ENCODE data around the gene TMEM132C. TPM values are rescaled to one million over a fixed set of nuclear protein-coding genes. Genes with fewer than 3 reads are reported as not detected.

Gene TMEM132C
- total and polyA plus RNA-seq, 2 experiments from 2014 or later, result not detected

DNA sequence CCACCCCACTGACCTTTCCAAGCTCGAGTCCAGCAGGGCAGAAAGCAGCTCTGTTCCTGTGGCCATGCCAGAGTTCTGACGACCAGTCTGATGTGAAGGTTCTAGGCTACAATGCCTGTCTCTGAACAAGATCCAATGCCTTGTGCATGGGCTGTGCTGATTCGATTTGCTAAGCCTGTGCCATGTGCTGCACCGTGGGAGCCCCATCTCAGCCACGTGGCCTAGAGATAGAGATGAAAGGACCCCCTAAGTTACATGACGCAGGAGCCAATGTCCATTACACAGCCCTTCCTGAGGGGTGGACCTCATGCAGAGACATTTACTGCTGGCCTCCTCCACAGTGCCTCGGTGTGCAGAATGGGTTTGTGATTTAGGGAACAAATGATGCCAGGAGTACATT lies 300.8 kb downstream of the TMEM132C start:
- Histone ChIP-seq H3K4me1 (ENCODE audit: insufficient read depth) (no peaks in the 10 kb centered on the region), H2AFZ (no peak overlapping the region), H3F3A (replicated peaks; ENCODE audit: low read depth) (no peaks in the 10 kb centered on the region), H3K36me3 (ENCODE audit: insufficient read depth) (peaks cover 3% of the 10 kb centered on the region; the same call in 1 of the 2 replicates), H4K20me1 (replicated peaks; ENCODE audit: insufficient read depth) (no peaks in the 10 kb centered on the region), H3K4me2 (no peak overlapping the region), H3K79me2 (replicated peaks; ENCODE audit: insufficient read depth) (no peaks in the 10 kb centered on the region), H3K27ac (ENCODE audit: low read depth) (no peak overlapping the region), H3K4me3 (no peak overlapping the region), H3K27me3 (ENCODE audit: insufficient read depth) (no peaks in the 10 kb centered on the region), H3K9me2 (ENCODE audit: insufficient read depth) (no peaks in the 10 kb centered on the region)
- Mint-ChIP-seq H3K4me3 (no peak overlapping the region), H3K36me3 (ENCODE audit: low read depth) (peaks cover 31% of the 10 kb centered on the region), H3K4me1 (no peaks in the 10 kb centered on the region), H3K27ac (no peak overlapping the region), H3K9me3 (peaks cover 99% of the 10 kb centered on the region), H3K27me3 (ENCODE audit: insufficient read depth, low read depth, poor library complexity) (peaks cover 2% of the 10 kb centered on the region)
- no peak for TF ChIP-seq ZNF114 (CRISPR knock-in tag; IDR thresholded peaks at IDR 0.05)
- no peak for ATAC-seq
- DNase-seq (ENCODE audit: low spot score), result no peak

DNA sequence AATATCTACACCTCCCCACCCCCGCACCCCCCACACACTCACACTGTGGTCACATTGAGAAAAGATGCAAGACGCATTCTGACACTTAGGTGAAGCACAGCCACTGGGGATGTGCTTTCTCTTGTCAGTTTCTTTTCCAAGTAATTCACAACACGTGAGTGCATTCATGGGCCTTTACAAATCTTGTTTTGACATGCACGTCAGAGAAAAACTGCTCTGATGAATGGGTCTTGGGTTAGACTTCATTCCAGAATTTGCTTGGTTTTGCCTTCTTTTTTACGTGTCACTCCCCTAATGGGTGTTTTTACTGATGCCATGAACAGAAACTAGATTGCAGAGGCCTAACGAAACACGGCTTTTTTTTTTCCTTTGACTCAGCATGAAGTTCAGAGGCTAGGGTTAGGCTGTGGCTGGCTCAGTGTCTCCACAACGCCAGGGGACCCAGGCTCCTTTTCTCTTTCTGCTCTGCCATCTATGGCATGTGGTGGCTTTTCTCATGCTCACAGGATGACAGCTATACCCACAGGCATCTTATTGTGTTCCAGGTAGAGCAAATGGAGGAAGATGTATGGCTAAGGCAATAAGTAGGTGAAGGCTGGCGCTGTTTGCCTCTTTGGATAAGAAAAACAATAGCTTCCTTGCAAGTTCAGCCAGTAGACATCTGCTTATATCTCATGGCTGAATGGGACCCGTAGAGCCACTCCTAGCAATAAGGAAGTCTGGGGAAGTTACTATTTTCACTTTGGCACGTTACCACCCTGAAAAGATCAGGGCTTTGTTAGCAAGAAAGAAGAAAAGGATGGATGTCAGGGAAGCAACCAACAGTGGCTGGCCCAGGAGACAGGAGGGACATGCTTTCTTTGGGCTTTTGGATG lies 303.5 kb downstream of the TMEM132C start:
- Mint-ChIP-seq H3K27me3 (ENCODE audit: insufficient read depth, low read depth, poor library complexity) (peaks cover 2% of the 10 kb centered on the region), H3K36me3 (ENCODE audit: low read depth) (peaks cover 35% of the 10 kb centered on the region), H3K4me3 (no peak overlapping the region), H3K4me1 (no peaks in the 10 kb centered on the region), H3K27ac (no peak overlapping the region), H3K9me3 (peaks cover 97% of the 10 kb centered on the region)
- Histone ChIP-seq H3K4me1 (ENCODE audit: insufficient read depth) (no peaks in the 10 kb centered on the region), H3K27me3 (ENCODE audit: insufficient read depth) (no peaks in the 10 kb centered on the region), H3K4me3 (no peak overlapping the region), H2AFZ (no peak overlapping the region), H3K9me2 (ENCODE audit: insufficient read depth) (no peaks in the 10 kb centered on the region), H4K20me1 (replicated peaks; ENCODE audit: insufficient read depth) (no peaks in the 10 kb centered on the region), H3K79me2 (replicated peaks; ENCODE audit: insufficient read depth) (no peaks in the 10 kb centered on the region), H3K4me2 (no peak overlapping the region), H3F3A (replicated peaks; ENCODE audit: low read depth) (no peaks in the 10 kb centered on the region), H3K27ac (ENCODE audit: low read depth) (no peak overlapping the region), H3K36me3 (ENCODE audit: insufficient read depth) (no peaks in the 10 kb centered on the region)
- DNase-seq (ENCODE audit: low spot score) (no peak), ATAC-seq (no peak)
- TF ChIP-seq, protein P1, sequence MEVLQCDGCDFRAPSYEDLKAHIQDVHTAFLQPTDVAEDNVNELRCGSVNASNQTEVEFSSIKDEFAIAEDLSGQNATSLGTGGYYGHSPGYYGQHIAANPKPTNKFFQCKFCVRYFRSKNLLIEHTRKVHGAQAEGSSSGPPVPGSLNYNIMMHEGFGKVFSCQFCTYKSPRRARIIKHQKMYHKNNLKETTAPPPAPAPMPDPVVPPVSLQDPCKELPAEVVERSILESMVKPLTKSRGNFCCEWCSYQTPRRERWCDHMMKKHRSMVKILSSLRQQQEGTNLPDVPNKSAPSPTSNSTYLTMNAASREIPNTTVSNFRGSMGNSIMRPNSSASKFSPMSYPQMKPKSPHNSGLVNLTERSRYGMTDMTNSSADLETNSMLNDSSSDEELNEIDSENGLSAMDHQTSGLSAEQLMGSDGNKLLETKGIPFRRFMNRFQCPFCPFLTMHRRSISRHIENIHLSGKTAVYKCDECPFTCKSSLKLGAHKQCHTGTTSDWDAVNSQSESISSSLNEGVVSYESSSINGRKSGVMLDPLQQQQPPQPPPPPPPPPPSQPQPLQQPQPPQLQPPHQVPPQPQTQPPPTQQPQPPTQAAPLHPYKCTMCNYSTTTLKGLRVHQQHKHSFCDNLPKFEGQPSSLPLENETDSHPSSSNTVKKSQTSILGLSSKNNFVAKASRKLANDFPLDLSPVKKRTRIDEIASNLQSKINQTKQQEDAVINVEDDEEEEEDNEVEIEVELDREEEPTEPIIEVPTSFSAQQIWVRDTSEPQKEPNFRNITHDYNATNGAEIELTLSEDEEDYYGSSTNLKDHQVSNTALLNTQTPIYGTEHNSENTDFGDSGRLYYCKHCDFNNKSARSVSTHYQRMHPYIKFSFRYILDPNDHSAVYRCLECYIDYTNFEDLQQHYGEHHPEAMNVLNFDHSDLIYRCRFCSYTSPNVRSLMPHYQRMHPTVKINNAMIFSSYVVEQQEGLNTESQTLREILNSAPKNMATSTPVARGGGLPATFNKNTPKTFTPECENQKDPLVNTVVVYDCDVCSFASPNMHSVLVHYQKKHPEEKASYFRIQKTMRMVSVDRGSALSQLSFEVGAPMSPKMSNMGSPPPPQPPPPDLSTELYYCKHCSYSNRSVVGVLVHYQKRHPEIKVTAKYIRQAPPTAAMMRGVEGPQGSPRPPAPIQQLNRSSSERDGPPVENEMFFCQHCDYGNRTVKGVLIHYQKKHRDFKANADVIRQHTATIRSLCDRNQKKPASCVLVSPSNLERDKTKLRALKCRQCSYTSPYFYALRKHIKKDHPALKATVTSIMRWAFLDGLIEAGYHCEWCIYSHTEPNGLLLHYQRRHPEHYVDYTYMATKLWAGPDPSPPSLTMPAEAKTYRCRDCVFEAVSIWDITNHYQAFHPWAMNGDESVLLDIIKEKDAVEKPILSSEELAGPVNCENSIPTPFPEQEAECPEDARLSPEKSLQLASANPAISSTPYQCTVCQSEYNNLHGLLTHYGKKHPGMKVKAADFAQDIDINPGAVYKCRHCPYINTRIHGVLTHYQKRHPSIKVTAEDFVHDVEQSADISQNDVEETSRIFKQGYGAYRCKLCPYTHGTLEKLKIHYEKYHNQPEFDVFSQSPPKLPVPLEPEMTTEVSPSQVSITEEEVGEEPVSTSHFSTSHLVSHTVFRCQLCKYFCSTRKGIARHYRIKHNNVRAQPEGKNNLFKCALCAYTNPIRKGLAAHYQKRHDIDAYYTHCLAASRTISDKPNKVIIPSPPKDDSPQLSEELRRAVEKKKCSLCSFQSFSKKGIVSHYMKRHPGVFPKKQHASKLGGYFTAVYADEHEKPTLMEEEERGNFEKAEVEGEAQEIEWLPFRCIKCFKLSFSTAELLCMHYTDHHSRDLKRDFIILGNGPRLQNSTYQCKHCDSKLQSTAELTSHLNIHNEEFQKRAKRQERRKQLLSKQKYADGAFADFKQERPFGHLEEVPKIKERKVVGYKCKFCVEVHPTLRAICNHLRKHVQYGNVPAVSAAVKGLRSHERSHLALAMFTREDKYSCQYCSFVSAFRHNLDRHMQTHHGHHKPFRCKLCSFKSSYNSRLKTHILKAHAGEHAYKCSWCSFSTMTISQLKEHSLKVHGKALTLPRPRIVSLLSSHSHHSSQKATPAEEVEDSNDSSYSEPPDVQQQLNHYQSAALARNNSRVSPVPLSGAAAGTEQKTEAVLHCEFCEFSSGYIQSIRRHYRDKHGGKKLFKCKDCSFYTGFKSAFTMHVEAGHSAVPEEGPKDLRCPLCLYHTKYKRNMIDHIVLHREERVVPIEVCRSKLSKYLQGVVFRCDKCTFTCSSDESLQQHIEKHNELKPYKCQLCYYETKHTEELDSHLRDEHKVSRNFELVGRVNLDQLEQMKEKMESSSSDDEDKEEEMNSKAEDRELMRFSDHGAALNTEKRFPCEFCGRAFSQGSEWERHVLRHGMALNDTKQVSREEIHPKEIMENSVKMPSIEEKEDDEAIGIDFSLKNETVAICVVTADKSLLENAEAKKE (CRISPR knock-in tag; IDR thresholded peaks at IDR 0.05), result no peak
- TF ChIP-seq EZH2 (IDR thresholded peaks at IDR 0.05; ENCODE audit: low read depth, unreplicated experiment), result no peak
- TF ChIP-seq POLR2AphosphoS5 (IDR thresholded peaks at IDR 0.05; ENCODE audit: low read depth), result no peak
- no peak for TF ChIP-seq ZNF331 (CRISPR knock-in tag; IDR thresholded peaks at IDR 0.05; ENCODE audit: low read depth)
- no peak for TF ChIP-seq NANOG (IDR thresholded peaks at IDR 0.05; ENCODE audit: borderline replicate concordance)
- TF ChIP-seq, protein P2, sequence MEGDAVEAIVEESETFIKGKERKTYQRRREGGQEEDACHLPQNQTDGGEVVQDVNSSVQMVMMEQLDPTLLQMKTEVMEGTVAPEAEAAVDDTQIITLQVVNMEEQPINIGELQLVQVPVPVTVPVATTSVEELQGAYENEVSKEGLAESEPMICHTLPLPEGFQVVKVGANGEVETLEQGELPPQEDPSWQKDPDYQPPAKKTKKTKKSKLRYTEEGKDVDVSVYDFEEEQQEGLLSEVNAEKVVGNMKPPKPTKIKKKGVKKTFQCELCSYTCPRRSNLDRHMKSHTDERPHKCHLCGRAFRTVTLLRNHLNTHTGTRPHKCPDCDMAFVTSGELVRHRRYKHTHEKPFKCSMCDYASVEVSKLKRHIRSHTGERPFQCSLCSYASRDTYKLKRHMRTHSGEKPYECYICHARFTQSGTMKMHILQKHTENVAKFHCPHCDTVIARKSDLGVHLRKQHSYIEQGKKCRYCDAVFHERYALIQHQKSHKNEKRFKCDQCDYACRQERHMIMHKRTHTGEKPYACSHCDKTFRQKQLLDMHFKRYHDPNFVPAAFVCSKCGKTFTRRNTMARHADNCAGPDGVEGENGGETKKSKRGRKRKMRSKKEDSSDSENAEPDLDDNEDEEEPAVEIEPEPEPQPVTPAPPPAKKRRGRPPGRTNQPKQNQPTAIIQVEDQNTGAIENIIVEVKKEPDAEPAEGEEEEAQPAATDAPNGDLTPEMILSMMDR (conservative IDR thresholded peaks at IDR 0.05; ENCODE audit: low read depth in 2 of 2), result no peak
- TF ChIP-seq, protein P3, sequence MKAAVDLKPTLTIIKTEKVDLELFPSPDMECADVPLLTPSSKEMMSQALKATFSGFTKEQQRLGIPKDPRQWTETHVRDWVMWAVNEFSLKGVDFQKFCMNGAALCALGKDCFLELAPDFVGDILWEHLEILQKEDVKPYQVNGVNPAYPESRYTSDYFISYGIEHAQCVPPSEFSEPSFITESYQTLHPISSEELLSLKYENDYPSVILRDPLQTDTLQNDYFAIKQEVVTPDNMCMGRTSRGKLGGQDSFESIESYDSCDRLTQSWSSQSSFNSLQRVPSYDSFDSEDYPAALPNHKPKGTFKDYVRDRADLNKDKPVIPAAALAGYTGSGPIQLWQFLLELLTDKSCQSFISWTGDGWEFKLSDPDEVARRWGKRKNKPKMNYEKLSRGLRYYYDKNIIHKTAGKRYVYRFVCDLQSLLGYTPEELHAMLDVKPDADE (IDR thresholded peaks at IDR 0.05), result no peak
- TF ChIP-seq STAT1 (IDR thresholded peaks at IDR 0.05; ENCODE audit: unreplicated experiment), result no peak
- TF ChIP-seq JUNB (IDR thresholded peaks at IDR 0.05; ENCODE audit: unreplicated experiment), result no peak
- TF ChIP-seq ZNF114 (CRISPR knock-in tag; IDR thresholded peaks at IDR 0.05), result no peak
- TF ChIP-seq EZH2phosphoT487 (IDR thresholded peaks at IDR 0.05; ENCODE audit: unreplicated experiment), result no peak
- TF ChIP-seq CREB1 (CRISPR knock-in tag; IDR thresholded peaks at IDR 0.05; ENCODE audit: low read depth), result no peak

Data from GM23338 (cell line).